Measurements from ENCODE around the gene PPP1R14D.

GRCh38 chr15:40803688-40804087 lies 24.8 kb downstream of the PPP1R14D start:
- TF ChIP-seq, protein P1, sequence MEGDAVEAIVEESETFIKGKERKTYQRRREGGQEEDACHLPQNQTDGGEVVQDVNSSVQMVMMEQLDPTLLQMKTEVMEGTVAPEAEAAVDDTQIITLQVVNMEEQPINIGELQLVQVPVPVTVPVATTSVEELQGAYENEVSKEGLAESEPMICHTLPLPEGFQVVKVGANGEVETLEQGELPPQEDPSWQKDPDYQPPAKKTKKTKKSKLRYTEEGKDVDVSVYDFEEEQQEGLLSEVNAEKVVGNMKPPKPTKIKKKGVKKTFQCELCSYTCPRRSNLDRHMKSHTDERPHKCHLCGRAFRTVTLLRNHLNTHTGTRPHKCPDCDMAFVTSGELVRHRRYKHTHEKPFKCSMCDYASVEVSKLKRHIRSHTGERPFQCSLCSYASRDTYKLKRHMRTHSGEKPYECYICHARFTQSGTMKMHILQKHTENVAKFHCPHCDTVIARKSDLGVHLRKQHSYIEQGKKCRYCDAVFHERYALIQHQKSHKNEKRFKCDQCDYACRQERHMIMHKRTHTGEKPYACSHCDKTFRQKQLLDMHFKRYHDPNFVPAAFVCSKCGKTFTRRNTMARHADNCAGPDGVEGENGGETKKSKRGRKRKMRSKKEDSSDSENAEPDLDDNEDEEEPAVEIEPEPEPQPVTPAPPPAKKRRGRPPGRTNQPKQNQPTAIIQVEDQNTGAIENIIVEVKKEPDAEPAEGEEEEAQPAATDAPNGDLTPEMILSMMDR (IDR thresholded peaks at IDR 0.05): no peak
- TF ChIP-seq POLR2AphosphoS5 (IDR thresholded peaks at IDR 0.05) (no peak), EP300 (IDR thresholded peaks at IDR 0.05) (no peak), POLR2A (IDR thresholded peaks at IDR 0.05) (no peak)
